Measurements from ENCODE around the gene SPP2. TPM values are rescaled to one million over a fixed set of nuclear protein-coding genes. Genes with fewer than 3 reads are reported as not detected.

SPP2 gene
- polyA plus RNA-seq, 4 donors, result not detected

DNA sequence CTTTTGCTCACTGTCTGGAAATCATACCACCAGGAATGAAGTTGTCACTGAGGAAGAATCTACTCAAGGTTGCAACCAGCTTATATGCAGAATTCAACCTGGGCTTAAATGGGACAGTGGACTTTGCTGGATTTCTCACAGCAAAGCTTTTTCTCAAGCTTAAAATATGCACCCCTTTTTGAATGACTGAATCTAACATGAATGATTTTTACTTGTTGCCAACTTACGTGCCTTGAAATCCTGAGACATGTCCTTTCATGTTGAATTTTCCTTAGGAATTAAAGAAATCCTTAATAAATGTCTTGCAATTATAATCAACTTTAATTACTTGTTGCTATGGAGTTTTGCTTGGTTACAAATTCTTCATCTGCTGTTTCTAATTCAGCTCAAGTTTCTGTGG lies 57.4 kb downstream of the SPP2 start:
- Histone ChIP-seq H3K4me3 (ENCODE audit: low read depth in 1 of 3, low read length in 3 of 3) (no peak overlapping the region), H3K36me3 (ENCODE audit: control insufficient read depth in 3 of 3, insufficient read depth in 2 of 3, low read depth in 1 of 3, low read length in 3 of 3) (no peaks in the 10 kb centered on the region), H3K4me1 (ENCODE audit: control insufficient read depth in 3 of 3, insufficient read depth in 2 of 3, low read depth in 1 of 3, low read length in 2 of 3) (no peaks in the 10 kb centered on the region), H3K27ac (ENCODE audit: low read depth in 1 of 3, low read length in 2 of 3) (no peak overlapping the region), H3K9me3 (ENCODE audit: control insufficient read depth in 2 of 2, insufficient read depth in 1 of 2, low read depth in 1 of 2, low read length in 1 of 2) (no peaks in the 10 kb centered on the region), H3K27me3 (ENCODE audit: control insufficient read depth in 3 of 3, insufficient read depth in 3 of 3, low read length in 3 of 3) (no peaks in the 10 kb centered on the region)
- no peak for FAIRE-seq
- WGBS, 3 donors, result 88 to 93% (median 88%) methylated on average over 1 of the region's 1 CpG
- no peak for DNase-seq

DNA sequence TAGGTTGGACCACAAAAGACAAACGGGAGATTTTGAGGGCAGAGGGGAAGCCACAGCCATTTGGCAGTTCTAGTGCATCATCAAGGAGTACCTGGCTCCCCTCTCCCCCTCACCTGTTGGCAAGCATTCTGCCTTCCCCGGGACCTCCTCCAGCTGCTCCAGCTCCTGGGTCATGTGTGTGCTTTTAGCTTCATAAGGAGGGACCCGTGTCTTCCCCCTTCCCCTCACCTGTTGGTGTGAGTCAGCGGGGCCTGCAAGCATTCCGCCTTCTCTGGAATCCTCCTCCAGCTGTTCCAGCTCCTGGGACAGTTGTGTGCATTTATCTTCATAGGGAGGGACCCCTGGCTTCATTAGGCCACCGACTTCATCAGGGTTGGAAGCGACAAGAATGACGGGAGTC lies 58.8 kb downstream of the SPP2 start:
- H3K4me1 ChIP-seq (ENCODE audit: control insufficient read depth in 3 of 3, insufficient read depth in 2 of 3, low read depth in 1 of 3, low read length in 2 of 3), result no peaks in the 10 kb centered on the region
- DNase-seq (no peak), FAIRE-seq (no peak)
- no peaks in the 10 kb centered on the region for H3K27me3 ChIP-seq (ENCODE audit: control insufficient read depth in 3 of 3, insufficient read depth in 3 of 3, low read length in 3 of 3)
- H3K9me3 ChIP-seq (ENCODE audit: control insufficient read depth in 2 of 2, insufficient read depth in 1 of 2, low read depth in 1 of 2, low read length in 1 of 2), result no peaks in the 10 kb centered on the region
- no peaks in the 10 kb centered on the region for H3K36me3 ChIP-seq (ENCODE audit: control insufficient read depth in 3 of 3, insufficient read depth in 2 of 3, low read depth in 1 of 3, low read length in 3 of 3)
- no peak overlapping the region for H3K4me3 ChIP-seq (ENCODE audit: low read depth in 1 of 3, low read length in 3 of 3)
- no peak overlapping the region for H3K27ac ChIP-seq (ENCODE audit: low read depth in 1 of 3, low read length in 2 of 3)
- WGBS, 3 donors, result 87 to 89% (median 89%) methylated on average over 8 of the region's 8 CpGs

DNA sequence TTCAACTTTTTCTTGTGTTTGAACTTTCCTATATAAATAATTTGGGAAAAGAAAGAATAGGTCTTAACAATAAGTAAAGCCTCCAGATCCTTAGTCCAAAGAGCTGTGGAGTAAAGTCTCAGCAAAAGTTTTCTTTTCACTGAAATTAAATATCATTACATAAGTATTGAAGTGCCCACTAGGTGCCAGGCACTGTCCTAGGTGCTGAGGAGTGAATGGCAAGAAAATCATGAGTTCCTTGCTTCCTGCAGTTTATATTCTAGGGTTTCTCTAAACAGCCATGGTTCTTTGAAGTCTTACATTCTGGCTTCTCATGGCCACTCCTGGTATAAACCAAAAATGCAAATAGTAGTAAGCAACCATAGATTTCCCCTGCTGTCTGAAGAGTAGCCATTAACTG lies 59.7 kb downstream of the SPP2 start:
- no peak for FAIRE-seq
- Histone ChIP-seq H3K27me3 (ENCODE audit: control insufficient read depth in 3 of 3, insufficient read depth in 3 of 3, low read length in 3 of 3) (no peaks in the 10 kb centered on the region), H3K36me3 (ENCODE audit: control insufficient read depth in 3 of 3, insufficient read depth in 2 of 3, low read depth in 1 of 3, low read length in 3 of 3) (no peaks in the 10 kb centered on the region), H3K4me1 (ENCODE audit: control insufficient read depth in 3 of 3, insufficient read depth in 2 of 3, low read depth in 1 of 3, low read length in 2 of 3) (no peaks in the 10 kb centered on the region), H3K27ac (ENCODE audit: low read depth in 1 of 3, low read length in 2 of 3) (no peak overlapping the region), H3K9me3 (ENCODE audit: control insufficient read depth in 2 of 2, insufficient read depth in 1 of 2, low read depth in 1 of 2, low read length in 1 of 2) (no peaks in the 10 kb centered on the region), H3K4me3 (ENCODE audit: low read depth in 1 of 3, low read length in 3 of 3) (no peak overlapping the region)
- DNase-seq, result no peak

DNA sequence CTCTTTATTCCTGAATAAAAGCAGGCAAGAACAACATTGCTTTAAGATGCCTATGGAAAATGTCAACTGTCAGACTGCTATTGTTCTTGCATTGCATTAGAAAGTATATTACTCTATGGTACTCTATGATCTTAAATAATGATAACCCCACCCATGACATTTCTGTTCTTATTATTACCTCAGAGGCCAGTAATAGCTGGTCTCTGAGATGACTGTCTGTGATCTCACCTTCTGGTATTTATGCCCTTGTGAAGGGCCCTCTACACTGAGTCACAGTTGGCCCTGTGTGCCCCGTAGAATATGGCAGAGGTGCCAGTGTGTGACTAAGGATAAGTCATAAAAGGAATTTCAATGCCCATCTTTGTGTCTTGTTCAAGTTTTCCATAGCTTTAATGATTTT lies 61.0 kb downstream of the SPP2 start:
- DNase-seq, result no peak
- 25 to 75% (median 35%) methylated on average over 1 of the region's 1 CpG for WGBS, 3 donors
- Histone ChIP-seq H3K4me1 (ENCODE audit: control insufficient read depth in 3 of 3, insufficient read depth in 2 of 3, low read depth in 1 of 3, low read length in 2 of 3) (no peaks in the 10 kb centered on the region), H3K36me3 (ENCODE audit: control insufficient read depth in 3 of 3, insufficient read depth in 2 of 3, low read depth in 1 of 3, low read length in 3 of 3) (no peaks in the 10 kb centered on the region), H3K4me3 (ENCODE audit: low read depth in 1 of 3, low read length in 3 of 3) (no peak overlapping the region), H3K9me3 (ENCODE audit: control insufficient read depth in 2 of 2, insufficient read depth in 1 of 2, low read depth in 1 of 2, low read length in 1 of 2) (no peaks in the 10 kb centered on the region), H3K27me3 (ENCODE audit: control insufficient read depth in 3 of 3, insufficient read depth in 3 of 3, low read length in 3 of 3) (no peaks in the 10 kb centered on the region), H3K27ac (ENCODE audit: low read depth in 1 of 3, low read length in 2 of 3) (no peak overlapping the region)
- FAIRE-seq, result no peak

DNA sequence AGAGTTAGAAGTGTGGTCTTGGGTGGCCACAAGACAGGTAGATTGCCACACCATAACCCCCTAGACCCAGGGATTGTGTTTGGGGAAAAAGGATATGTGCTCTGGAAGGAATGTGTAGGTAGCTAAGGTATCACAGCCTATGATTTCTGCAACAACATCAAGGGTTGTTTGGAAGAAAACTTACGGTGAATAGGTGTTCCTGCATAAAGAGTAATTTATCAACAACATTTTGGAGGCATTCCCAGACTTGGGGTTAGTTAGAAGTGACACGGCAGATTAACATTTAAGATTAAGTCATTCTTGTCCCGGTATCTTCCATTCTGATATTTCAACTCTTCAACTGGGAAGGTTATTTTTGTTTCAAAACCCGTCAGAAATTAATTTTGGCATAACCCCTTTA lies 65.5 kb downstream of the SPP2 start:
- no peaks in the 10 kb centered on the region for H3K4me1 ChIP-seq (ENCODE audit: control insufficient read depth in 3 of 3, insufficient read depth in 2 of 3, low read depth in 1 of 3, low read length in 2 of 3)
- H3K27ac ChIP-seq (ENCODE audit: low read depth in 1 of 3, low read length in 2 of 3), result no peak overlapping the region
- peaks cover 0 to 4% (median 0%) of the 10 kb centered on the region in 3 donors for H3K27me3 ChIP-seq (ENCODE audit: control insufficient read depth in 3 of 3, insufficient read depth in 3 of 3, low read length in 3 of 3)
- DNase-seq (no peak), FAIRE-seq (no peak)
- H3K4me3 ChIP-seq (ENCODE audit: low read depth in 1 of 3, low read length in 3 of 3), result no peak overlapping the region
- 37 to 71% (median 43%) methylated on average over 4 of the region's 4 CpGs for WGBS, 3 donors
- no peaks in the 10 kb centered on the region for H3K36me3 ChIP-seq (ENCODE audit: control insufficient read depth in 3 of 3, insufficient read depth in 2 of 3, low read depth in 1 of 3, low read length in 3 of 3)
- peaks cover 0 to 3% of the 10 kb centered on the region in 2 donors for H3K9me3 ChIP-seq (ENCODE audit: control insufficient read depth in 2 of 2, insufficient read depth in 1 of 2, low read depth in 1 of 2, low read length in 1 of 2)

DNA sequence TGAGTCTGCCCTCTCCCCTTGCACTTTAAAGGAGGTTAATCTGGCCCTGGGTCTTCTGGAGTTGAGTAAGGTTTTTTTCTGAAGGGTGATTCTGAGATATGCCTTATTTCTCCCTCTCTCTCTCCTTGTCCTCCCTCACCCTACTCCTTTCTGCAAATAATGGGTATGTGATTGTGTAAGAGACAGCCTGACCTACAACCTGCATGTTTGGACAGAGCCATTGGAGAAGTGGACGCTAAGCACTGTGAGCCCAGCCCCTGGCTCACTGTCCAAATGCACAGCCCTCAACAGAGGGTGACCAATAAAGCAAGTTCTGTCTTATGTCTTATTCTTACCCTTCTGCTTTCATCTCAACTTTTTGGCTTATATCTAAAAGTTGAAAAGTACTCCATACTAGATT lies 71.5 kb downstream of the SPP2 start:
- peaks cover 0 to 8% (median 3%) of the 10 kb centered on the region in 3 donors for H3K27me3 ChIP-seq (ENCODE audit: control insufficient read depth in 3 of 3, insufficient read depth in 3 of 3, low read length in 3 of 3)
- H3K36me3 ChIP-seq (ENCODE audit: control insufficient read depth in 3 of 3, insufficient read depth in 2 of 3, low read depth in 1 of 3, low read length in 3 of 3), result no peaks in the 10 kb centered on the region
- H3K9me3 ChIP-seq (ENCODE audit: control insufficient read depth in 2 of 2, insufficient read depth in 1 of 2, low read depth in 1 of 2, low read length in 1 of 2), result peaks cover 0 to 3% of the 10 kb centered on the region in 2 donors
- H3K27ac ChIP-seq (ENCODE audit: low read depth in 1 of 3, low read length in 2 of 3), result no peak overlapping the region
- no peak for FAIRE-seq
- 89 to 100% (median 91%) methylated on average over 1 of the region's 1 CpG for WGBS, 3 donors
- H3K4me1 ChIP-seq (ENCODE audit: control insufficient read depth in 3 of 3, insufficient read depth in 2 of 3, low read depth in 1 of 3, low read length in 2 of 3), result no peaks in the 10 kb centered on the region
- DNase-seq, result no peak
- H3K4me3 ChIP-seq (ENCODE audit: low read depth in 1 of 3, low read length in 3 of 3), result no peak overlapping the region

DNA sequence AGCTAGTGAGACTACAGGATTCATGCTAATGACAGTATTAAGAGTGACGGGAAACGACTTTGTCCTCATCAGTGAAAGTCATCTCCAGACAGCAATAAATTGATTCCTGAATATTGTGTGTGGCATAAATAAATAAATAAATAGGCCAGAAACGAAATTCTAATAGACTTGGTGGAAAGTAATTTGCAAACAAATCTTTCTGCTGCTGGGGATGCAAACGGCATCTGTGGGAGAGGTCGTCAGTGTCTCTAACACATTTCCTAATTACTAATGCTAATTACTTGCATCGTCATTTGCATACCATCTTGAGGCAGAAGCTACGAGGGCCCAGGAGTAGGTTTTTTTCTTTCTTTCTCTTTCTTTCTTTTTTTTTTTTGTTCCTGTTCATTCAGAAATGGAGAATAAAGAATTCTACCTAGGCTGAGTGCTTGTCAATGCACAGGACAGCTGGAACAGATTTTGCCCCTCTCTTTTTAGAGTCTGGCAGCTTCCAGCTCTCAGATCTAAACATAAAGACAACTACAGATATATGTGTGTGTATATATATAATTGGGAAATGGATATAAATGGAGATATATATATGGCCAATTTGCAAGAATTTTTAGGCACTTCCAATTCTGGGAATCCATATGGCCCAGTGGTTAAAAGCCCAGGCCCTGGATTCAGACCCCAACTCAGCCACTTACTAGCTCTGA lies 75.1 kb downstream of the SPP2 start:
- 73 to 80% (median 73%) methylated on average over 7 of the region's 7 CpGs for WGBS, 3 donors

DNA sequence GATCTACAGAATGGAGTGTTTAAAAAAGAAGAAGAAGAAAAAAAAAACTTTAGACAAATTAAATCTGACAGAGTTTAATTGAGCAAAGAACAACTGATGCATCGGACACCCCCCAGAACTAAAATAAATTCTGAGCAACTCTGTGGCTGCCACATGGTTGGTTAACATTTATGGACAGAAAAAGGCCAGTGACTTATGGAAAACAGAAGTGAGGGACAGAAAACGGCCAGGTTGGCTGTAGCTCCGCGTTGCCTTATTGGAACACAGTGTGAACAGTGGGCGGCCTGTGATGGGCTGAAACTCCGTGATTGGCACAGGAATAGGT lies 75.6 kb downstream of the SPP2 start:
- no peak for FAIRE-seq
- no peak overlapping the region for H3K27ac ChIP-seq (ENCODE audit: low read depth in 1 of 3, low read length in 2 of 3)

More for the DNA sequence above, 75.1 kb downstream of the SPP2 start:
- no peaks in the 10 kb centered on the region for H3K4me1 ChIP-seq (ENCODE audit: control insufficient read depth in 3 of 3, insufficient read depth in 2 of 3, low read depth in 1 of 3, low read length in 2 of 3)
- H3K9me3 ChIP-seq (ENCODE audit: control insufficient read depth in 2 of 2, insufficient read depth in 1 of 2, low read depth in 1 of 2, low read length in 1 of 2), result no peaks in the 10 kb centered on the region
- H3K27me3 ChIP-seq (ENCODE audit: control insufficient read depth in 3 of 3, insufficient read depth in 3 of 3, low read length in 3 of 3), result peaks cover 0 to 4% (median 3%) of the 10 kb centered on the region in 3 donors
- H3K36me3 ChIP-seq (ENCODE audit: control insufficient read depth in 3 of 3, insufficient read depth in 2 of 3, low read depth in 1 of 3, low read length in 3 of 3), result no peaks in the 10 kb centered on the region
- no peak overlapping the region for H3K4me3 ChIP-seq (ENCODE audit: low read depth in 1 of 3, low read length in 3 of 3)
- FAIRE-seq (no peak), DNase-seq (no peak)
- no peak overlapping the region for H3K27ac ChIP-seq (ENCODE audit: low read depth in 1 of 3, low read length in 2 of 3)

More for the DNA sequence above, 75.6 kb downstream of the SPP2 start:
- no peaks in the 10 kb centered on the region for H3K9me3 ChIP-seq (ENCODE audit: control insufficient read depth in 2 of 2, insufficient read depth in 1 of 2, low read depth in 1 of 2, low read length in 1 of 2)
- WGBS, 3 donors, result 87 to 91% (median 90%) methylated on average over 6 of the region's 6 CpGs
- H3K4me3 ChIP-seq (ENCODE audit: low read depth in 1 of 3, low read length in 3 of 3), result no peak overlapping the region
- no peak for DNase-seq
- H3K27me3 ChIP-seq (ENCODE audit: control insufficient read depth in 3 of 3, insufficient read depth in 3 of 3, low read length in 3 of 3), result peaks cover 0 to 4% (median 3%) of the 10 kb centered on the region in 3 donors
- H3K4me1 ChIP-seq (ENCODE audit: control insufficient read depth in 3 of 3, insufficient read depth in 2 of 3, low read depth in 1 of 3, low read length in 2 of 3), result no peaks in the 10 kb centered on the region
- no peaks in the 10 kb centered on the region for H3K36me3 ChIP-seq (ENCODE audit: control insufficient read depth in 3 of 3, insufficient read depth in 2 of 3, low read depth in 1 of 3, low read length in 3 of 3)

Measured in small intestine (tissue), 7 donors.